Skeletal muscle cell (primary cell): ENCODE results near the gene UBE2E2.

Experiments
- DNase-seq: peaks from one replicate; pipeline ENCODE4 v3.0.0-alpha.2; 2010; ENCODE audit warnings: low read depth
- H3K4me3 ChIP-seq: 2 replicates; pipeline ENCODE4 v1.5.1; 2011; ENCODE audit warnings: low read depth, mild to moderate bottlenecking, control low read depth, low read length, moderate library complexity

Gene UBE2E2

GRCh38 chr3:23487015-23487414 lies 283.9 kb downstream of the UBE2E2 start:
- H3K4me3 ChIP-seq, result no peak overlapping the region
- no peak for DNase-seq

DNA sequence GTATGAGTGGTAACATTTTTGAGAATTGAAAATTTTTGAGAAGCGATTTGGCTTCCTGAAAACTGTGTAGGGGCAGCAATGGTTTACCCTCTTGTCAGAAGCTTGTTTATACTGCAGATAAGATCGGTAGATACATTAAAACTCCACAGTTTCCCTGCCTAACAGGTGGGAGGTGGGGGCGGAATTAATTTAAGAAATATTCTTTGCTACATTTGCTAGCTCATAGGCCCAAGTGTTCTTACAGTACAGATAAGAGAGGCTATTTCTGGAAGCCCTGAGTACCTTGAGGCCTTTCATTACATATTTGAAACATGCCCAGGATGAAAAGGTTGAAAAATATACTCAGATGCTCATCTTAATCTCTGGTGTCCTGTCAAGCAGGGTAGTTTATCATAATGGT lies 285.5 kb downstream of the UBE2E2 start:
- DNase-seq, result no peak
- H3K4me3 ChIP-seq, result no peak overlapping the region

GRCh38 chr3:23489300-23490158 lies 286.4 kb downstream of the UBE2E2 start:
- DNase-seq, result peak; percentile 15
- H3K4me3 ChIP-seq, result no peak overlapping the region

DNA sequence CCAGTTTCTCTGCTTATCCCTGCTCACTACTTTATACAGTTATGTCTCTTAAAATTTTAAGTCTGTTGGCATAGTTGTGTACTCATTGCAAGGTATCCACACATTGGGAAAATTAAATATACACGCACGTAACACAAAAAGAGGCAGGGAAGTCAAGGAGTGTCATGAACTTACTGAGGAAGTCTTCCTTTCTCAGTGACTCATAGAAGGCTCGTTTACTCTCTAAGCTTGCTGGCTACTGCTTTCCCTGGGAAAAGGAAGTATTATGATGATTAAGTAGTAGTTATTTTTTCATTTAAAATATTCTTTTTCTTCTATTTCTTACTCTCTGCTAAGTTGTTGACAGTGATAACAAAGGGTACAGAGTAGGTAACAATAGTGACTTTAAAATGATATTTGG lies 287.3 kb downstream of the UBE2E2 start:
- no peak overlapping the region for H3K4me3 ChIP-seq
- peak; percentile 38 for DNase-seq

- no peak for DNase-seq
- no peak overlapping the region for H3K4me3 ChIP-seq
Observed at GRCh38 chr3:23492057-23492456, 288.9 kb downstream of the UBE2E2 start.

GRCh38 chr3:23493889-23494288 lies 290.8 kb downstream of the UBE2E2 start:
- H3K4me3 ChIP-seq, result no peak overlapping the region
- DNase-seq, result no peak

DNA sequence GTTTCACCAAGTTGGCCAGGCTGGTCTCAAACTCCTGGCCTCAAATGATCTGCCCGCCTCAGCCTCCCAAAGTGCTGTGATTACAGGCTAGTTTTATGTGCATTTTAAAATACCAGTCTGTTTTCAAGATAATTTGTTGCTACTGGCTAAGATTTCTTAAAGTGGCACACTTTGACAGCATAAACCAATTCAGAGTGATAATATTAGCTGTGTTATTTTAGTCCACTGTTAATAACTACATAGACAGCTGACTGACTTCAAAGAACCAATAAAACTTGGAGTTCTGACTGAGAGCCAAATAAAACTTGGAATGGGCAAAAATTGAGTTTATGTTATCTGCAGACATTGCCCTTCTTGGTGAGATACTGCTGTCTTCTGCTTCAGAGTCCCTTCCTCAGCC lies 291.8 kb downstream of the UBE2E2 start:
- no peak overlapping the region for H3K4me3 ChIP-seq
- DNase-seq, result no peak

DNA sequence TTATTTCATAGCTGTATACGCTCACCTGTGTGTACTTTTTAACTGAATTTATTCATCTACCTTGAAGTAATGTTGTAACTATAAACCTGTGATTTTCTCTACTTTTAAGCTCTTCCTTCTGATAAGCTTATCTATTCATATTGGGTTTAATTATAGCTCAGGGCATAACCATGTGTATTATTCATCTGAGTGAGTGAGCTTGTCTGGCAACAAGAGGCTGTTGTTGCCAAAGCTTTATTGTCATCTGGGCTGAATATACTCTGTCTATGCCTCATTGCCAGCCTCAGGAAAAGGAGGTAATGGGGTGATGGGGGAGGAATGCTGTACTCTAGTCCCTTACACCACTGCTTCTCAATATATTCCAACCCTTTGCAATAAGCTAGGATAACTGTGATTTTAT lies 292.4 kb downstream of the UBE2E2 start:
- no peak overlapping the region for H3K4me3 ChIP-seq
- DNase-seq, result no peak

- no peak overlapping the region for H3K4me3 ChIP-seq
- DNase-seq, result no peak
Observed at GRCh38 chr3:23496165-23496564, 293.0 kb downstream of the UBE2E2 start.

- H3K4me3 ChIP-seq, result no peak overlapping the region
- DNase-seq, result no peak
Observed at GRCh38 chr3:23497156-23497555, 294.0 kb downstream of the UBE2E2 start.

DNA sequence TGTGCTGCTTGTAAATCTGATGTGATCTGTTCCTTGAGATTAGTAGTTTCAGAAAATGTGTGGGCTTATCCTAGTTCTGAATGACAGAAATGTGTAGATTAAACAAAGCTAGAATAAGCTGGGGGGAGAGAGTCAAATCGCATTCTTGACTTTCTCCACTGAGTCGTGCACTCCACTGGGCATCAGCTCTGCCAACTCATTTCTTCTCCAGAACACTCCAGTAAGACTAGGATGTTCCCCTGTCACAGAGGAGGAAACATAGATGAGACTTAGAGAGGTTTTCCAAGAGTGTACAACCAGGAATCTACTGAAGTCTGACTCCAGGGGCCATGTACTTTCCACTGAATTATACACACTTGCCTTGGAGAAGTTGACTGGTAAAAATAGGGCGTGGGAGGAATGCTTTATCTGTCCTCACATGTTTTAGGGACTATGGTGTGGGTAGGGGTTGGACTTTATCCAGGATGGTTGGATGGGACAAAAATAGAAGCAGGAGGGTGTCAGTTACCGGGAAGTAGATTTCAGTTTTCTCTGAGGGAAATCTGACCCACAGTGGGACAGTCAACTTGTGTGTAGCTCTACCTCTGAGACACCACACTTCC lies 298.2 kb downstream of the UBE2E2 start:
- no peak overlapping the region for H3K4me3 ChIP-seq
- peak; percentile 19 for DNase-seq

DNA sequence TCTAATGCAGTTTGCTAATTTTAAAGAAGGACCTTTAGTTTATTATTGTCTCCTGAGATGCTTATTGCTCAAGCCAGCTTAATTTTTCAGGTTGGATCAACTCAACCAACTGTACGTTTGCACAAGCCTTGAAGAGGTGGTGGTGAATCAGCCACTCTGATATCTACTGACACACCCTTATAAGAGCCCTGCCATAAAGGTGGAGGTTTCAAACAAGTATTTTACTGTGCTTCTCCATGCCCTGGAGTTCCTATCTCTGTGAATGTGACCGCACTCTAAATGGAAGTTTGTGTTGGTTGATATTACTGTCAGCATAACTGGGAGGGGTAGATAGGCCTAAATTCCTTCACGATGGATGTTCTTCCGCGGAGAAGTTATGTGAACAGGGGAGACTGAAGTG lies 305.3 kb downstream of the UBE2E2 start:
- H3K4me3 ChIP-seq, result no peak overlapping the region
- no peak for DNase-seq

DNA sequence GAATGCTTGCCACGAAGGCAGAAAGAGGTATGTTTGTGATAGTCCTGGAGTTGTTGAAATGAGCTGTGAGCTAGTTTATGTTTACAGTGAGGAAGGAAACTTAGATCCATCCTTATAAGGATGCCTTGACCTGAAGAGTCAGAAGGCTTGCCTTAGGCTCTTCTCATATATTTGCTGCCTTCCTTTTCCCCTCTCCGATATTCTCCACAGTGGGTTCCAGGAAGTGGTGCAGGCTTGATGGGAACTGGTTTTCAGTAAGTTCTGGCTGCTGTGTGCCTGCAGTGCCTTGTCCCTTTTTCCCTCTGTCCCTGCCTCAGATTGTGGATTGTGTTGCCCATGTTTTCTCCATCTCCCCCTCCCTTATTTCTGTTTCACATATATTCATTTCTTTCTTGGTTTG lies 315.3 kb downstream of the UBE2E2 start:
- DNase-seq, result no peak
- no peak overlapping the region for H3K4me3 ChIP-seq

GRCh38 chr3:23519314-23520208 lies 316.4 kb downstream of the UBE2E2 start:
- no peak overlapping the region for H3K4me3 ChIP-seq
- DNase-seq, result no peak

DNA sequence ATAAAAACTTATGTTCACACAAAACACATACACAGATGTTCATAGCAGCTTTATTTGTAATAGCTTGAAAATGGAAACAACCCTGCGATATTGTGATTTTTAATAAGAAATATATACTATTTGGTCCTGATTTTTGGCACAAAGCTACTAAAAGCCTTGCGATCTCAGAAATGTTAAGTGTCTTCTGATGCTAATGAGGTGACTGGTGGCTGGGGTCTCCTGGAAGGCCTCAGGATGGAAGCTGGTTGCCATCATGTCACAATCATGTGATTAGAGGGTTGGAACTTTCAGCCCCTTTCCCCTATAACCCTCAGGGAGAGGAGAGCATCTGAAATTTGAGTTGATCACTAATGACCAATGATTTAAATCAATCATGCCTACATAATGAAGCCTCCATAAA lies 324.2 kb downstream of the UBE2E2 start:
- DNase-seq, result no peak
- no peak overlapping the region for H3K4me3 ChIP-seq

GRCh38 chr3:23533596-23533995 lies 330.5 kb downstream of the UBE2E2 start:
- no peak overlapping the region for H3K4me3 ChIP-seq
- DNase-seq, result no peak

- no peak for DNase-seq
- H3K4me3 ChIP-seq, result no peak overlapping the region
Observed at GRCh38 chr3:23533996-23534395, 330.9 kb downstream of the UBE2E2 start.

DNA sequence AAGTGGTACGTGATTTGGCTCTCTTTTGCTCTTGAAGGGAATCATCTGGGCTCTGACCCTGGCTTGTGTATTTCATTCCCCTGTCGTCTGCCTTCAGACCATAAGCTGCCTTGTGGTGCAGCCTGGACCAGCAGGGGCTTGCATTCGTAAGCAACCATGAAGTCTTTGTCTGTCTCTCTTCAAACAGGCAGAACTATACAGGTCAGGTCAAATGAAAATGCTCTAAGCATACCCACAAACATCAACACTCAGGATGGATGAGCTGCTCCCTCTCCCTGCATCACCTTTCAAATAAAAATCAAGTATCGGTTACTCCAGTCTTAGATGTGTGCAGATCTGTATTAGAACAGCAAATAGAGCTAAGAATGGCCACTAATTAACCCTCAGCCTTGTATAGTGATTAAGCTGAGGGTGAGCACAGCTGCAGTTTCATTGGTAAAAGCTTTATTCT lies 334.0 kb downstream of the UBE2E2 start:
- DNase-seq, result no peak
- H3K4me3 ChIP-seq, result no peak overlapping the region

DNA sequence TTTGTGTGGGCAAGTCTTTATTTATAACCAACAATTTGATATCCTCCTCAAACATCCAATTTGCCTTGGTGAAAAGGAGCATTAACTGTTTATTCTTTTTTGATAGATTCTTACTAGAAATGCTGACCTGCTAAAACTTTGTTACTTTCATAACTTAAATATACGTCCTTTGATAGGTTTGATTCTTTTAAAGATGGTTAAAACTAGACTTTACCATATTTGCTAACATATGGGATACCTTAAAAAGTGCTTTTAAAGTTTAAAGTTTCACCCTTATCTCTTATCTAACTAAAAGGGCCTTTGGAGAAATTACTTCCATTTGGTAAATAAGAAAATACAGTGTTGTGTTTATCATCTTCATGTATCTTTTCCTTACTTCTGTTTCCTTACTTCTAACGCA lies 336.1 kb downstream of the UBE2E2 start:
- DNase-seq, result no peak
- no peak overlapping the region for H3K4me3 ChIP-seq

- no peak overlapping the region for H3K4me3 ChIP-seq
- DNase-seq, result no peak
Observed at GRCh38 chr3:23540600-23540999, 337.5 kb downstream of the UBE2E2 start.
